Measurements from ENCODE around the gene LHX6.
A peak's percentile ranks its signal among the peaks of the same experiment; 100 is the strongest.

The LHX6 gene

DNA sequence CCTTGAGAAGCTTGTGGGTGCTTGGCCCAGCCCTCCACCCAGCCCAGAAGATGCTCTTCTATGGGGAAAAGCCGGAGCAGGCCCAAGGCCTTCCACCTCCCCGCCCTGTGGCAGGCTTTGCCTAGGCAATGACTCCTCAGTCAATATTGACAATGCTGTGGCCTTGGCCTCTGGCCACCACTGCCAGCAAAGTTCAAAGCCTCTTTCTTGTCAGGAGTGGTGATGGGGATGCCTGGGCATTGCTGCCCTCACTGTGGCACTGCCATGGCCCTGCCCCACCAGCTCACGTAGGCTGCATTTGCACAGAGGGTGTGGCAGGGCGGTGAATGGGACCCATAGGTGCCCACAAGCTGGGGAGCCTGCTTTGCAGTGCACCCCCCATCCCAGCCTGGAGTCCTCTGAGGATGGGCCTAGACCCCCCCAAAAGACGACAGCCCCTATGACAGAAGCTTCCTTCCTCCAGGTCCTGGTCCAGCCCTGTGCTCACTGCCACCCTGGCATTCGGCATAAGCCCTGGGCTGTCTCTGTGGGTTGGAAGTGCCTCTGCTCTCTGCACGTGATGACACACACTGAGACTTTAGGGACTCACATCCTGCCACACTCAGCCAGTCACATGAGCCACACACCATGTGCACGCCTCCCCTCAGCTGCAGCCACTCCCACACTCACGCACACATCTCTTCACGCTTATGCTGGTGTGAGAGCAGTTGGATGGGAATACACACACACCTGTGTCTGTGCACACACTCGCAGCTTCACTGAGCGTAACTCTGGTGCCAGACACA is 38.0 kb downstream of the LHX6 start:
- DNase-seq: peak in 3 of 14 donors; percentile 3 to 27 (median 16)

DNA sequence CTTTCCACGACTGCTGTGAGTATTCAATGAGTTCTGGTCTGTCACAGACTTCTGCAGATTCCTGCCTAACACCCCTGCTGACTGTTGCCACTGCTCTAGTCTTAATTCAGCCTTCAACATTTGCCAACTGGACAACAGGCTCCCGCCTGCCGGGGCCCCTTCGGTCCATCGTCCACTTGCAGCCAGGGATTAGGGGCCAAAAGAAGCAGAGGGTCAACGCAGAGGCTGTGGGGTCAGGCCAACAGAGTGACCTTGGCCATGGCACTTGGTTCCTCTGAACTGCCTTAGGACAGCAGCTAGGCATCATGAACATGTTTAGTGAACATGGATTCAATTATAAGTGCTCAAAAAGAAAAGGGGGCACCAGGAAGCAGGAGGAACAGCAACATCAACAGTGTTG is 40.4 kb downstream of the LHX6 start:
- DNase-seq: no peak

DNA sequence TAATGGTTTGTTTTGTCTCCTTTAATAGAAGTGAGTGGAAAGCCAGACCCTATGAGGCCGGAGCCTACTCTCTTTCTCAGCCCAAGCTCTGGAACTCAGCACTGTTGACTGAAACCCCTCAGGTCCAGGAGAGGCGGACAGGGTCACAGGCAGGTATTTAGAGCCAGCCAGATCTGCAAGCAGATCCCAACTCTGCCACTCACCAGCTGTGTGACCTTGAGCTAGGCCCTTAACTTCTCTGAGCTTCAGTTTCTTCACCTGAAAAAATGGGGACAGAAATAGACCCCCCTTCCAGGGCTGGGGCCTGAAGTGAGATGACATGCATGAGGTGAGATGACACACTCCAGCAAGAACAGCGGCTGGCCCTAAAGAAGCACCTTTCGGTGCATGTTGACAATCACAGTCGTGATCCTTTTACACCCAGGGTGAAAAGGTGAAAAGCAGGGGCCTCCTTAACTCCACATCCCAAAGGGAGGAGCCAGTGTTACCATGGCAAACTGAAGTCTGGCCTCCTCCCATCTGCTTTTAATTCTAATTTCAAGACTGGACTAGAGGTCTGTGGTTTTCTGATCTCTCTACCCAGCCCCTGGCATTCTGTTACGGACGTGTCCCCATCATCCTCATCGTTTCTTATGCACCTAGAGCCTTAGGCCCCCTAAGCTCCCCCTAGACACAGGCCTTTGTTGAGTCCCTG is 41.8 kb downstream of the LHX6 start:
- DNase-seq: no peak

DNA sequence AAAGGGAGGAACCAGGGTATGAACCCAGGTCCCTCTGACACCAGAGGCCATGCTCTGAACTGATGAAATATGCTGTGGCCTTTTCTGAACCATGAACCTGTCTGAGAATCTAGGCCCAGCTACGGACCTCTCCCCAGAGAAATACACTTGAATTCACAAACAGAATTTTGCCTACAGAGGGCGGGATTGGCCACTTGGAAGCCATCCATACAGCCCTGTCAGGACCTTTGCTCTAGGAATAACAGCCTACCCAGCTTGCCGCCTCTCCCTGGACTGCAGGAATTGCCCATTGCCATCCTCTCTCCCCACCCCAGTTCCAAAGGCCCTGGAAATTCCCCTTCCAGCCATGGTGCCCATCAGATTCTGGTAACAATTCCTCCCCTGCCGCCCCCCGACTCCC is 42.5 kb downstream of the LHX6 start:
- DNase-seq: no peak

DNA sequence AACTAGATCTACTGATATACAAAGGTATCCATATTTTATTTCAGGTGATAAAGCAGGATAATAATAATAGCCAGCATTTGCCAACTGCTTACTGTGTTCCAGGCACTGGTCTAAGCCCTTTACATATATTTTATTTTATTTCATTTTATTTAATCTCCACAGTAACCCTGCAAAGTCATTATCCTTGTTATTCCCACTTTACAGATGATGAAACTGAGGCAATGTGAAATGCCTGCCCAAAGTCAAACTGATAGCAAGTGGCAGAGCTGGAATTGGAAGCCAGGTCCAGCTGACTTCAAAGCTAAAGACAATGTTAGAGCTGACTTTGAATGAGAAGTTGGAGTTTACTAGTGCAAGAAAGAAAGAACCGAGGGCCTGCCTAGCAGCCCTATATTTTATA is 44.2 kb downstream of the LHX6 start:
- no peak for DNase-seq

DNA sequence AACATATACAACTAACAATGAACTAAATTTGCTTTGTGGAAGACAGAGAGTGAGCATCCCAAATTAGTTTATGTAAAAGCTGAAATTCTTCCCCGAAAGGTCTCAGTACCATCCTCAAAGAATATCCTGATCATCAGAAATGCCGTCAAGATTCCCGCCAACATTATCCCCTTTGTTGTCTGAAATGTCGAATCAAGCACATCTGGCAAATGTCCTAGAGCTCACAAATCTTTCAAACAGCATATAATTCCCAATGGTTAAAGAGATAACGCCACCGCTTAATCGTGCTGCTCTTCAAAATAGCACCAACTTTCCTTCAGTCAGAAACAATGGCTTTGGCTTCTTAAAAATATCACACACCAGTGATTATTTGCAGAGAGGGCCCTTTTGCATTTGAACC is 45.3 kb downstream of the LHX6 start:
- no peak for DNase-seq

DNA sequence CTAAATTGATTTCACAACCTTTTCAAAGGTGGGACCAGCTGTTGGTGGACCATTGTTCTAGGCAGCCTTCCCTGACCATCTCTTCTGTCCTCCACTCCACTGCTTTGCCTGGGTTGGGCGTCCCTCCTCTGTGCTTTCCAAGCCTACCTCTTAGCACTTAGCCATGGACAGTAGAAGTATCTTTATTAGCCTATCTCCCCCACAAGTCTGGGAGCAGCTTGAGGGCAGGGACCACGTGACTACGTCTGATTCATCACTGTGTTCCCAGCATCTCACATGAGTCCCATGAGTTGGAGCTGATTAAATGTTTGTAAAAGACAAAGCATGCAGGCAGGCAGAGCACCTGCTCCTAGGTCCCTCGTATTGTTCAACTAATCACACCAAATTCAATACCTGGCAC is 48.1 kb downstream of the LHX6 start:
- DNase-seq: no peak

DNA sequence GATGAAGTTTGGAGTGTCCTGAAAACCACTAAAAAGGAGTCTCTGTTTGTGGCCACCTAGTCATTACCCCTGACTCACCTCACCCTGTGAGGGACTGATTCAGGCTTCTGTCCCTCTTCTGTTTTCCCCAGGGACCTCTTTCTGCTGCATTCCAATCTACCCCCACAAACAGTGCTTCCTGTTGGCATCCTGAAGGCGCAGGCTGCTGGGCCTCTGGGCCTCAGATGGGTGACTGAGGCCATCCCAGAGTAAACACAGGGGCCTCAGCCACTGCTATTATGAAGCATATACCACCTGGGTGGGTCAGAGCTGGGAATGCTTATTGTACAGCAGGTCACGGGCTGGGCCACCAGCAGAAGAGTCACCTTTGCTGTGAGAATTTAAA is 49.1 kb downstream of the LHX6 start:
- DNase-seq: no peak

DNA sequence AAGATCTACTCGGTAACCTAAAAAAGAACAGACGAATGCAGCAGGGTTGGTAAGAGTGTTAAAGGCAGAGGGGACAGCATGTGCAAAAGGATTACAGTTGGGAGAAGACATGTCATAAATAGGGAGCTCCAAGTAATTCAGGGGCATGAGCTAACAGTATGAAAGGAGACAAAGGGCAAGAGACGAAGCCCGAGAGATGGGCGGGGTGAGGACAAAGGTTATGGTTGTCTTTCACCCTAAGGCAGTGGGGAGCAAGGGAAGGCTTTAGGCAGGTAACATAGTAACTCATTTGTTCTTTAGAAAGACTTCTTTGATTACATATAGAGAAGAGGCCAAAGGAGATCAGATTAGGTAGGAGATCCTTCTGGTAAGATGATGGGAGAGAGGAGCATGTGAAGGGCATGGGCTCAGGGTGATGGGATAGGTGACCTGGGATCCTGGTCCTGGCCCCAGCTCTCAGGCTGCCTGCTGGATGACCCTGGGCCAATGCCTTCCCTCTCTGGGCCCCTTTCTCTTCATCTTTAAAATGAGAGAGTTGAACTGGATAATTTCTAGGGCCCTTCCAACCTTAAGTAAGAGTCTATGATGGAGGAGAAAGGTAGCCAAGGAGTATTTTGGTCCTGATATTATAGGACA is 49.6 kb downstream of the LHX6 start:
- no peak for DNase-seq

DNA sequence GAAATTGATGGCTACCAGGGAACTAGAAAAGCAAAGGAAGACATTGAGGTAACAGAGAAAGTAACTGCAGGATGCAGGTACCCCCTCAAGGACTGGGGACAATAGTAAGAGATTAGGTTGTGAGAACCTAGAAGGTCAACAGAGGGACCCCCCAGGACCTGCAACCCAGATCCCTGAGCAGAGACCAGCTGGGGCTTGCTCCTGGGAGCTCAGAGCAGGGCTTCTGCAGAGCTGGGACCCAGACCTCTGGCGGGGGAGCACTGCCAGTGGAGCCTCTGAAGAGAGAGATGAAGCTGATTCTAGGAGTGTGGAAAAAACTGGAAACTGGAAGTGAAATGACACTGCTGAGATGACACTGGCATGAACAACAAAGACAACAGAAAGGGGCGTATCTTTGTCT is 51.8 kb downstream of the LHX6 start:
- DNase-seq: no peak

DNA sequence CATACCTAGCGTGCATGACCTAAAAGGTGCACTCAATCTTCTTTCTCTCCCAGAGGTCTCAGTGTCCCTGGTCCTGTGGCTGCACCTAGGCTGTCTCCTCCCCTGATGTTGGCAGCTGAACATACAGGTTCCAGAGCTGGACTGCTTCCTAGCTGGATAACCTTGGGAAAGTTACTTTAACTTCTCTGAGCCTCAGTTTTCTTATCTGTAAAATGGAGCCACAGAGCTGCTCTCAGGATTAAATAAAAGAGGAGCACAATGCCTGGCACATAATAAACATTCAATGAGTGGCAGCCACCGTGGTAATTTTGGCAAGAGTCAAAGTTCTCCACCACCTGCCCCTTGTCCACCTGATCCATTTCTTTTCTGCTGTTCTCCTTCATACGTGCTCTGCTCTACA is 55.1 kb downstream of the LHX6 start:
- DNase-seq: no peak

DNA sequence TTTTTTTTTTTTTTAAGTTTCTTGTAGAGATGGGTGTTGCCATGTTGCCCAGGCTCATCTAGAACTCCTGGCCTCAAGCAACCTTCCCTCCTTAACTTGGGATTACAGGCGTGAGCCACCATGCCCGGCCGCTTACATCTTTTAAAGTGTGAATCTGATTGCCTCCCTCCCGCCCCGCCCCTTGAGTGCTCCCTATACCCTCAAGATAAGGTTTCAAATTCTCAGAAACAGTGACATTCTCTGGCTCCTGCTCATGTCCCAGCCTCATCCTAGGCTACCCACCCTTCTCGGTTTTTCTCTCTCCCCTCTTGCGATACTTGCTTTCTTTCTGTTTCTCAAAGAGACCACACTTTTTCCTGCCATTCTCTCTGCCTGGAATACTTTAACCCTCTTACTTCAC is 56.6 kb downstream of the LHX6 start:
- DNase-seq: no peak

DNA sequence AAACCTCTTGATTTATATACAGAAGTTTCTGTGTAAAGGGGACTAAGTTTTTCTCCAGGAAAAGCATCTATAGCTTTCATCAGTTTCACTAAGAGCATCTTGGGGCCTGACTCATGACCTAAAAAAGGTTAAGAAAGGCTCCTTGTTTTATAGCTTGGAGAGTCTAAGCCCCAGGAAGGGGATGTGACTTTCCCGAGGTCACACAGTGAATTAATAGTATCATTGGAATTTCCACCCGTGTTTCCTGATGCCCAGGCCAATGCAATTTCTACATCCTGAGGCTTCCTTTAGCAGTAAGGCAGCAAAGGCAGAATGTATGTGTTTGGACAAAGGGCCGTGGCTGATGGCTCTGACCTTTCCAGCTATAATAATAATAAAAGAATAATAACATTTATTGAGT is 60.4 kb downstream of the LHX6 start:
- no peak for DNase-seq

DNA sequence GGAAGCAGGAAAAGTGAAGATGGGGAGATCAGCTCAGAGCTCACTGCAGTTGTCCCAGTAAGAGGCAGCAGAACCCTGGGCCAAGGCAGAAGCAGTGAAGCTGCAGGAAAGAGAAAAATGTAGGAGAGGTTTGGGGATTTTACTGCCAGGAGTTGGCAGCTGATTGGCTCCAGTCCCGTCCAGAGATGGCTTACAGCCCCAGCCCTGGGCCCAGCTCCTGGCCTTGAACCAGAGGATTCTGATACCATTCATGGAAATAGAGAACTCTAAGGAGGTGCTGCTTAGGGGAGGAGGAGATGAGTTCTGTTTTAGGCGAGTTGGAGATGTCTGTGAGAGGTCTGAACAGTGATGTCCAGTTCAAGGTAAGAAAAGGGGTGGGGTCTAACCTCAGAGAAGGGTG is 64.5 kb downstream of the LHX6 start:
- no peak for DNase-seq

DNA sequence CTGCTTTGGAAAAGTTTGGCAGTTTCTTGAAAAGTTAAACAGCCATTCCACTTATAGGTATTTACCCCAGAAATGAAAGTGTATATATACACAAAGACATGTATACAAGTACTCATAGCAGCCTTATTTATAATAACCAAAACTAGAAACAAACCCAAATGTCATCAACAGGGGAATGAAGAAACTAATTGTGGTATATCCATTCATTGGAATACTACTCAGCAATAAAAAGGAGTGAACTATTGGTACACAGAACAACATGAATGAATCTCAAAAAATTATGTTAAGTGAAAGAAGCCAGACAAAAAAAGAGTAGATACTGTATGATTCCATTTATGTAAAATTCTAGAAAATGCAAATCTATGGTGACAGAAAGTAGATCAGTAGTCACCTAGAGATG is 66.3 kb downstream of the LHX6 start:
- no peak for DNase-seq

DNA sequence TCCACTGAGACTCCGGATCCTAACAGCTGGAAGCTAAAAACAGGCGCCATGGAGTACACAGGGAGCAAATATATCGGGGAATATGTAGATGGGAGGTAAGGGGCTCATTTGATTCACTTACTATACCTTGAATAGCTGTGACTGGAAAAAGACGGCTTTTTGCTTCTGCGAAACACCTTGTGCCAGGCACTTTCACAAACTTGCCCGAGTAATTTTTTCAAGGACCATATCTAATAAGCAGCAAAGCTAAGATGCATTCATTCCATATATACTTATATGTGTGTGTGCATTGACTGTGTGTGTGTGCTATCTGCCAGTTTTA is 68.9 kb downstream of the LHX6 start:
- DNase-seq: no peak

DNA sequence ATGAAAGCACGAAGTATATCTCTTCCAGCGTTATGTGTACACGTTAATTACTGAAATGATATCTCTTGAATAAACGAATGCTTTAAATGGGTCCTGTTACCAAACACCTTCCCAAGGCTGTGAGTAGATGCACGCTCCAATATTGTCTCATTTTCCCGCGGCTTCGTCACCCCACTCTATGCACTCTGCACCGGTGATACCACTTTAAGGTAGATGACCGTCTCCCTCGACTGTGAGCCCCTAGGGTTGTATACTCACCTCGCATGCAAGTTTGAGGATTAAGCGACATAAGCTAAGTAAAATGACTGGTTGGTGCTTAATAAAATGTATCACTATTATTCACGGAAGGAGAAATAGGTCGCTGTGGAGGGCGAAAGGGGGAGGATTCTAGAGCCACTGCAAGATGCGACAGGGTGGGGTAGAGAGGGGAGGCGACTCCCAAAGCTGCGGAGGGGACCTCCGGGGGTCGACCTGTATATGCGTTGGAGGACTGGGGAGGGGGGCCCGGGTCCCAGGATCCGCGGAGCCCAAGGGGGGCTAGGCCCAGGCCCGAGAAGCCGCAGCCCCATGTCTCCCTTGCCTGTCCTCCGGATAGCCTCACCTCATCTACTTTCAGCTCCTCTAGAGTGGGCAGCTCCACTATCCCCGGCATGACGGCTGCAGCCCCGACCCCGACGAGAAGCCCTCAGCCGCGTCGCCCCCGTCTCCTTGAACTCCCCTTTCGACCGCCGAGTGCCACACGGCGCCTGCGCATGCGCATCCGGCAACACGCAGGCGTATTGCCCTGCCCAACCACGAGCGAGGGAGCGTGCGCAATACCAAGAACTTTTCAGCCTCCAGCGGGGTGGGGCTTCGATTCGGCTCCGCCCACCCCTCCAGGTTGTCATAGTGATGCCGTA is 69.5 kb downstream of the LHX6 start, which contains the start of the genes MORN5 and NDUFA8:
MORN5 (plus strand) TSS at position 883 of the 899 bp plus-strand sequence. CDS start 65 bp downstream, outside the sequence.
NDUFA8 (minus strand) TSS at position 754 of the 899 bp plus-strand sequence; CDS start at position 652, 102 bp downstream.
- peak; percentile 29 to 95 (median 88) for DNase-seq

DNA sequence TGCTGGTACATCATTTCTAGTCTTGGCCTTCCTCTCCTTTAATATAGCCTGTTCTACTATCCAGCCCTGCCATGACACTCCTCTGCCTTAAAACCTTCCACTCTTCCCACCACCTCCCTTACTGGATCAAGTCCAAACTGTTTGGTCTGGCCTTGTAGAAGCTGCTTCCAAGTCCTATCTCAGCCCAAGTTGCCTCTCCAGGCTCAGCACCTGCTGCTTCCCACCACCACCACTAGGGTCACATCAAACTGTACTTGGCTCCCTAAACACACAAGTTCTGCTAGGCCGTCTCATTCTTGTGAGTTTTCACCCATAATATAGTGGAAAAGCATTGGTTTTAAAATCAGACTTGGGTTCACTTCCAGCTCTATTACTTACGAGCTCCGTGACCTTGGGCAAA is 70.6 kb downstream of the LHX6 start:
- no peak for DNase-seq

DNA sequence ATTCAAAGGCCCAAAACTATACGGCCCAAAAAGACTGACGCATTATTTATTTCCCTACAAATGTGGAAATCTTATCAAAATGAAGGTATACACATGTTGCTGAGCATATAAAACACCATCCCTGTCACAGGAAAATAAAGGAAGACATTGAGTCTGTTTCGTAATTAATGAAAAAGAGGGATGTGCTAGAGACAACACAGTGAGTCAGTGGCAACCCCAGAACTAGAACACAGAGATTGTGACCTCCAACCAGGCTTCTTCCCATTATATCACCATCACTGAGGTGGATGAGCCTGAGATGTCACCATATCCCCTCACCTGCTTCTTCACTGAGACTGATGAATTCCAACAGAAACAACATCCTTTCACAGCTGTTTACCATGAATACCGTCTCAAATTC is 73.0 kb downstream of the LHX6 start:
- no peak for DNase-seq

Data from C1 segment of cervical spinal cord (tissue), 14 donors.